OCI-LY7 (cell line): ENCODE data around the gene GIPR. TPM values are rescaled to one million over a fixed set of nuclear protein-coding genes. Genes with fewer than 3 reads are reported as not detected.
A peak's percentile ranks its signal among the peaks of the same experiment; 100 is the strongest.

Experiments
- BruUV-seq: library from RNA; stranded (reverse); fragments of 400-500 nt; replicated peaks from 2 replicates; lab custom pipeline; 2021; lab: Mats Ljungman, UMichigan
- CTCF ChIA-PET: fragments of 300-600 bp; sonication (Branson Sonifier 250); formaldehyde crosslinking; loops from one replicate; lab custom pipeline; 2022; ENCODE audit warnings: antibody characterized with exemption; ENCODE audit not compliant: unreplicated experiment; lab: Charles Lee
- POLR2A ChIA-PET: fragments of 300-600 bp; sonication (Branson Sonifier 250); formaldehyde crosslinking; loops from one replicate; lab custom pipeline; 2022; ENCODE audit warnings: antibody characterized with exemption; lab: Charles Lee
- DNase-seq: peaks from one replicate; pipeline ENCODE4 v3.0.0-alpha.2; 2015; ENCODE audit warnings: low spot score
- H2AFZ ChIP-seq: fragments of 200-600 bp; sonication (generic), shearing (Covaris generic); 2 replicates; pipeline ENCODE4 v1.6.1; 2014; ENCODE audit warnings: mild to moderate bottlenecking, antibody characterized with exemption, low read length, moderate library complexity
- H3K27ac ChIP-seq: fragments of 200-600 bp; sonication (generic); 2 replicates; pipeline ENCODE4 v1.5.1; 2014; ENCODE audit warnings: mixed run types, low read depth, mild to moderate bottlenecking, moderate library complexity, low read length, inconsistent platforms; ENCODE audit not compliant: poor library complexity, severe bottlenecking
- H3K36me3 ChIP-seq: fragments of 200-600 bp; sonication (generic); 2 replicates; pipeline ENCODE4 v1.6.1; 2014; ENCODE audit warnings: mild to moderate bottlenecking, antibody characterized with exemption, low read length, moderate library complexity, mixed read lengths; ENCODE audit not compliant: insufficient read depth
- H3K4me1 ChIP-seq: fragments of 200-600 bp; sonication (generic); 2 replicates; pipeline ENCODE4 v1.5.1; 2014; ENCODE audit warnings: mild to moderate bottlenecking, low read length; ENCODE audit not compliant: insufficient read depth, poor library complexity, severe bottlenecking
- H3K4me2 ChIP-seq: fragments of 200-600 bp; sonication (generic); 2 replicates; pipeline ENCODE4 v1.6.1; 2014; ENCODE audit warnings: mild to moderate bottlenecking, low read length
- H3K4me3 ChIP-seq: fragments of 200-600 bp; sonication (generic); 2 replicates; pipeline ENCODE4 v1.5.1; 2014; ENCODE audit warnings: mild to moderate bottlenecking, low read depth, low read length; ENCODE audit not compliant: poor library complexity, severe bottlenecking
- H3K79me2 ChIP-seq: fragments of 200-600 bp; sonication (generic); 2 replicates; pipeline ENCODE4 v1.6.1; 2016; ENCODE audit warnings: low read depth, mild to moderate bottlenecking, low read length, moderate library complexity, mixed read lengths; ENCODE audit not compliant: insufficient read depth
- H3K9me2 ChIP-seq: fragments of 200-600 bp; sonication (generic); 2 replicates; pipeline ENCODE4 v1.6.1; 2016; ENCODE audit warnings: mild to moderate bottlenecking, low read length, mixed read lengths; ENCODE audit not compliant: insufficient read depth
- H3K9me3 ChIP-seq: fragments of 200-600 bp; sonication (generic); 2 replicates; pipeline ENCODE4 v1.6.1; 2014; ENCODE audit warnings: mild to moderate bottlenecking, mixed run types, low read length, mixed read lengths
- H4K20me1 ChIP-seq: fragments of 200-600 bp; sonication (generic); 2 replicates; pipeline ENCODE4 v1.6.1; 2014; ENCODE audit warnings: mild to moderate bottlenecking, antibody characterized with exemption, low read length, moderate library complexity, mixed read lengths; ENCODE audit not compliant: insufficient read depth
- CTCF ChIP-seq: fragments of 200-600 bp; sonication (generic); conservative IDR thresholded peaks from 2 replicates; pipeline ENCODE4 v1.5.1; 2014; ENCODE audit warnings: mild to moderate bottlenecking, antibody characterized with exemption, low read length, moderate library complexity, mixed read lengths
- EZH2phosphoT487 ChIP-seq: fragments of 200-600 bp; sonication (generic); IDR thresholded peaks from 2 replicates; pipeline ENCODE4 v1.6.1; 2018; ENCODE audit warnings: low read depth, borderline replicate concordance, mild to moderate bottlenecking, mixed run types, antibody characterized with exemption, low read length, moderate library complexity, mixed read lengths
- intact Hi-C: fragments of 100-400 bp; cut with micrococcal nuclease; formaldehyde crosslinking; loops from one replicate; pipeline ENCODE4 v1.10.0; 2022; ENCODE audit not compliant: unreplicated experiment
- total RNA-seq, 2 experiments: library from RNA; depleted of rRNA in 1 of 2; stranded (reverse); fragments of >200 nt in 1 of 2; shearing (Covaris generic) in 1 of 2; gene quantifications; 2 replicates each; pipeline ENCODE4 v1.2.3, GENCODE V29; 2014 to 2022

Gene GIPR
- total RNA-seq, 2 experiments from 2014 or later, result 7.9 to 23.3 TPM

- Histone ChIP-seq H3K9me2 (no peaks in the 10 kb centered on the region), H3K4me2 (no peak overlapping the region), H3K4me1 (peaks cover 54% of the 10 kb centered on the region), H3K4me3 (no peak overlapping the region), H3K27ac (no peak overlapping the region), H3K9me3 (no peaks in the 10 kb centered on the region), H3K36me3 (peaks cover 26% of the 10 kb centered on the region), H3K79me2 (peaks cover 46% of the 10 kb centered on the region), H2AFZ (no peak overlapping the region), H4K20me1 (no peaks in the 10 kb centered on the region)
- intact Hi-C loops, result no loop called here
- CTCF ChIA-PET, result no interaction called here
- POLR2A ChIA-PET, result no interaction called here
- BruUV-seq, result no TSS peak
- DNase-seq, result no peak
- no peak for TF ChIP-seq EZH2phosphoT487
- no peak for TF ChIP-seq CTCF
Measured at GRCh38 chr19:45712699-45713067, 44.7 kb downstream of the GIPR start.

- ChIA-PET POLR2A (no interaction called here), CTCF (no interaction called here)
- Histone ChIP-seq H4K20me1 (no peaks in the 10 kb centered on the region), H3K9me2 (no peaks in the 10 kb centered on the region), H3K4me1 (peaks cover 54% of the 10 kb centered on the region), H3K4me3 (no peak overlapping the region), H3K36me3 (peaks cover 24% of the 10 kb centered on the region), H3K9me3 (no peaks in the 10 kb centered on the region), H3K27ac (no peak overlapping the region), H3K4me2 (no peak overlapping the region), H3K79me2 (peaks cover 49% of the 10 kb centered on the region), H2AFZ (no peak overlapping the region)
- intact Hi-C loops, result no loop called here
- no TSS peak for BruUV-seq
- no peak for DNase-seq
- TF ChIP-seq CTCF, result no peak
- no peak for TF ChIP-seq EZH2phosphoT487
Measured at GRCh38 chr19:45713141-45713540, 45.1 kb downstream of the GIPR start.

GRCh38 chr19:45715139-45715538 lies 47.1 kb downstream of the GIPR start:
- Histone ChIP-seq H3K4me3 (no peak overlapping the region), H3K4me2 (peak overlapping the region; percentile 44), H3K9me3 (no peaks in the 10 kb centered on the region), H3K36me3 (peaks cover 18% of the 10 kb centered on the region), H3K27ac (peak overlapping the region; percentile 8), H4K20me1 (no peaks in the 10 kb centered on the region), H2AFZ (no peak overlapping the region), H3K79me2 (peaks cover 46% of the 10 kb centered on the region), H3K9me2 (no peaks in the 10 kb centered on the region), H3K4me1 (peaks cover 42% of the 10 kb centered on the region)
- DNase-seq, result no peak
- intact Hi-C loops, result no loop called here
- ChIA-PET CTCF (interaction anchor here (0.5 kb wide), 1 partner anchor 1010 kb away, joined by 3 read pairs; no protein-coding TSS in a partner anchor), POLR2A (interaction anchor here (0.9 kb wide), 1 partner anchor 16 kb away, joined by 4 read pairs; no protein-coding TSS in a partner anchor)
- BruUV-seq, result no TSS peak
- TF ChIP-seq CTCF, result no peak
- no peak for TF ChIP-seq EZH2phosphoT487
